ENCODE data around the gene NKX2-2.

- no peak for TF ChIP-seq EP300 (IDR thresholded peaks at IDR 0.05; ENCODE audit: borderline replicate concordance in 1 of 2, low read depth in 2 of 2, low read length in 2 of 2)
- TF ChIP-seq CTCF (IDR thresholded peaks at IDR 0.05; ENCODE audit: control extremely low read depth in 1 of 3, insufficient read depth in 1 of 3, low read depth in 1 of 3, low read length in 3 of 3): no peak
- no peak for TF ChIP-seq RXRA (IDR thresholded peaks at IDR 0.05; ENCODE audit: insufficient read depth, low read depth, low read length)
- TF ChIP-seq EZH2 (IDR thresholded peaks at IDR 0.05; ENCODE audit: low read depth, low read length, severe bottlenecking): no peak
- TF ChIP-seq CHD1 (IDR thresholded peaks at IDR 0.05; ENCODE audit: low read depth, low read length): no peak
- no peak for TF ChIP-seq CHD2 (IDR thresholded peaks at IDR 0.05; ENCODE audit: low read length)
- no peak for TF ChIP-seq TEAD4 (IDR thresholded peaks at IDR 0.05; ENCODE audit: low read depth, low read length)
- no peak for TF ChIP-seq ATF3 (IDR thresholded peaks at IDR 0.05; ENCODE audit: insufficient read depth, low read depth, low read length)
- TF ChIP-seq MAFK (IDR thresholded peaks at IDR 0.05; ENCODE audit: low read depth, low read length): no peak
- TF ChIP-seq KDM4A (IDR thresholded peaks at IDR 0.05; ENCODE audit: low read depth, low read length, severe bottlenecking): no peak
- TF ChIP-seq BACH1 (IDR thresholded peaks at IDR 0.05; ENCODE audit: low read length): no peak
- no peak for TF ChIP-seq SP1 (IDR thresholded peaks at IDR 0.05; ENCODE audit: low read depth, low read length)
- TF ChIP-seq CEBPB (IDR thresholded peaks at IDR 0.05; ENCODE audit: low read depth, low read length): no peak
- no peak for TF ChIP-seq JUND (IDR thresholded peaks at IDR 0.05; ENCODE audit: low read length)
Observed at GRCh38 chr20:21464916-21465315, 48.9 kb downstream of the NKX2-2 start.
